Heart left ventricle (tissue), 16 donors: Measurements from ENCODE around the gene TMEM120A. TPM values are rescaled to one million over a fixed set of nuclear protein-coding genes. Genes with fewer than 3 reads are reported as not detected.

Source experiments
- ATAC-seq, 4 donors: fragments of 200-7000 bp; cut with Tn5 transposase; one replicate each; pipeline ENCODE4 v1.9.1; 2020 to 2022; ENCODE audit warnings: moderate library complexity in 4 of 4, mild to moderate bottlenecking in 3 of 4, moderate number of reproducible peaks in 1 of 4
- DNase-seq, 5 donors: peaks; one replicate each; pipeline ENCODE4 v3.0.0-alpha.2; 2020
- H3K27ac ChIP-seq, 12 donors: fragments of 200-600 bp; sonication (generic) in 4 of 12; one replicate each; pipeline versions ENCODE4 v1.5.0 to v1.8.0; 2016 to 2022; ENCODE audit warnings: mild to moderate bottlenecking in 2 of 12
- H3K27me3 ChIP-seq, 9 donors: fragments of 200-600 bp; sonication (generic) in 2 of 9; one replicate each; pipeline versions ENCODE4 v1.5.1 to v1.8.0; 2016 to 2022; ENCODE audit warnings: mild to moderate bottlenecking in 3 of 9
- H3K36me3 ChIP-seq, 9 donors: fragments of 200-600 bp; sonication (generic) in 2 of 9; one replicate each; pipeline versions ENCODE4 v1.5.0 to v1.8.0; 2018 to 2022; ENCODE audit warnings: mild to moderate bottlenecking in 2 of 9
- H3K4me1 ChIP-seq, 12 donors: fragments of 200-600 bp; sonication (generic) in 4 of 12; one replicate each; pipeline versions ENCODE4 v1.5.0 to v1.8.0; 2016 to 2022; ENCODE audit warnings: mild to moderate bottlenecking in 3 of 12
- H3K4me3 ChIP-seq, 12 donors: fragments of 200-600 bp; sonication (generic) in 4 of 12; one replicate each; pipeline versions ENCODE4 v1.5.0 to v1.8.0; 2017 to 2022; ENCODE audit warnings: mild to moderate bottlenecking in 9 of 12, moderate library complexity in 4 of 12
- H3K9me3 ChIP-seq, 12 donors: fragments of 200-600 bp; sonication (generic) in 4 of 12; one replicate each; pipeline versions ENCODE4 v1.5.0 to v1.8.0; 2016 to 2022; ENCODE audit warnings: mild to moderate bottlenecking in 1 of 12
- CTCF ChIP-seq, 12 donors: fragments of 200-600 bp; sonication (generic) in 4 of 12; IDR thresholded peaks; one replicate each; pipeline versions ENCODE4 v1.5.0 to v1.8.0; 2018 to 2022; ENCODE audit warnings: antibody characterized with exemption in 12 of 12, mild to moderate bottlenecking in 5 of 12
- POLR2A ChIP-seq, 2 donors: fragments of 450-650 bp; IDR thresholded peaks; one replicate each; pipeline ENCODE4 v1.6.1; 2017; ENCODE audit warnings: antibody characterized with exemption in 2 of 2, mild to moderate bottlenecking in 2 of 2, moderate library complexity in 2 of 2
- WGBS, 4 donors: extraction: QIAGEN DNeasy Blood & Tissue Kit in 2 of 4; methylation state at CpG; one replicate each; pipeline versions ENCODE4 v1.1.5 to v1.1.7; 2013 to 2018; 5-methylcytosine and 5-hydroxymethylcytosine counted together
- intact Hi-C, 10 donors: fragments of 100-400 bp; cut with DNase I; formaldehyde crosslinking; loops; one replicate each; pipeline versions ENCODE4 v1.11.1 to v1.14.2; 2022
- polyA plus RNA-seq, 2 donors: library from polyadenylated mRNA; stranded (reverse); fragments of 200-250 nt; gene quantifications; one replicate each; pipeline ENCODE4 v1.2.3, GENCODE V29; 2013
- total RNA-seq, 9 donors: library from RNA; depleted of rRNA in 2 of 9; stranded (reverse); fragments of >200 nt in 2 of 9; fragmentation: NEBNext Ultra II Directional in 3 of 9; extraction: Animal tissue kit (Norgen Biotek cat#: 25700) in 3 of 9; gene quantifications; one replicate each; pipeline versions ENCODE4 v1.1.0 to v1.2.4, GENCODE V29; 2016 to 2023
- donor health status: ischemic (EF 13 %, LVEDD 7.1; RV severe dilation, severe dysfunction).
- donor health status: healthy with polysubstance abuse.
- donor health status: DM: no; HTN: yes; CAD: no.
- donor health status: DM: no; HTN: no; CAD: no.
- donor health status: ischemic (EF 25% LVEDD 6.9; RV normal size, moderate dysfunction).
- donor health status: ischemic (EF 25% LVEDD 5.7; RV mildly dilated, moderate dysfunction).
- donor health status: healthy.
- donor health status: DM: yes; HTN: yes; CAD: no.
- donor health status: ischemic (EF 35%, LVEDD 5.7; RV mildly dilated, moderate dysfunction).
- donor health status: nonischemic (EF 11% LVEDD 7.7; RV severe dilation, severe dysfunction).
- donor health status: DM: yes; HTN: yes; CAD: no.
- donor health status: PGD.
- donor health status: ischemic (EF 29% LVEDD 5.4; RV normal size, mild dysfunction).
- donor health status: nonischemic (EF 23%, LVEDD 6.1; RV moderate dilation, normal function).

The TMEM120A gene
- total and polyA plus RNA-seq, 11 donors, result 63.8 to 181 (median 130) TPM

- Histone ChIP-seq H3K4me3 (no peak overlapping the region), H3K36me3 (peaks cover 0 to 75% (median 49%) of the 10 kb centered on the region in 9 donors), H3K4me1 (peaks cover 0 to 38% (median 23%) of the 10 kb centered on the region in 12 donors), H3K27ac (no peak overlapping the region), H3K9me3 (no peaks in the 10 kb centered on the region), H3K27me3 (no peaks in the 10 kb centered on the region)
- DNase-seq, result peak in 1 of 5 donors; percentile 11
- no peak for TF ChIP-seq POLR2A (IDR thresholded peaks at IDR 0.05)
- TF ChIP-seq CTCF (IDR thresholded peaks at IDR 0.05), result no peak
- WGBS, 4 donors, result 91 to 95% (median 93%) methylated on average over 9 of the region's 9 CpGs
- intact Hi-C loops, result loop anchor here in 2 of 10 donors (5.0 to 10.0 kb wide), 2 partner anchors 37 to 56 kb away; no protein-coding TSS in a partner anchor
- no peak for ATAC-seq
Measured at GRCh38 chr7:75958802-75959543, 35.4 kb downstream of the TMEM120A start.

DNA sequence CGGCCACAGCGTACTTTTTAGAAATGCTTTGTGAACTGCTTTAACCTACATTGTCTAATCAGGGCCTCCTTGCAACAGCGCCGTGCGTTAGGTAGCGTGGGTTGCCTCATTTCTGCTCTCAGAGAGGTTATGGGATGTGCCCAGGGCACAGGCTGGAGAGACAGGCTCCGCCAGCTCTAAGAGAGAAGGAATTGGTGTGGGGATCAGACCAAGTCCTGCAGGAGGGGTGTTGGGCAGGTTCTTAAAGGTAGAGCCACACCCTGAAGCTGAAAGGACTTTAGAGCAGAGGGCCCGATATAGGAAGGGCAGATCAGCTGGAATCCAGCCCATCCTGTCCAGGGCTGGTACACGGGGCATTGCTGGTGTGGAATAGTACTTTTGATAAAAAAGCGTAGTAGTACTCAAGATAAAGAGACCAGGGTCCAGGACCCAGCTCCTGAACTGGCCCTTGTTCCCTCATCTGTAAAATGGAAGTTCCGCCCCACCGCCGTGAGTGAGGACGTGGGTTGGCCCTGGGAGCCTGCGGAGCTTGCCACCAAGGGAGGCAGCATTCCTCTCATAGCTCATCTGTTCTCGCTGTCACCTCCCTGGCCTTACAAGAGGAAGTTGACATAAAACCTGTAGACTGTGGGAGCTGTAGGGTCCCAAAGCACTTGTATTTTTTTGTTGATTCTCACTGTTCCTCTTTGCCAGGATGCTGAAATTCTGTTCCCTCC is 37.2 kb downstream of the TMEM120A start:
- intact Hi-C loops, result loop anchor here in 2 of 10 donors (5.0 to 10.0 kb wide), 2 partner anchors 35 to 58 kb away; no protein-coding TSS in a partner anchor
- DNase-seq, result peak in 1 of 5 donors; percentile 26
- peak in 3 of 4 donors; percentile 23 to 41 (median 26) for ATAC-seq

DNA sequence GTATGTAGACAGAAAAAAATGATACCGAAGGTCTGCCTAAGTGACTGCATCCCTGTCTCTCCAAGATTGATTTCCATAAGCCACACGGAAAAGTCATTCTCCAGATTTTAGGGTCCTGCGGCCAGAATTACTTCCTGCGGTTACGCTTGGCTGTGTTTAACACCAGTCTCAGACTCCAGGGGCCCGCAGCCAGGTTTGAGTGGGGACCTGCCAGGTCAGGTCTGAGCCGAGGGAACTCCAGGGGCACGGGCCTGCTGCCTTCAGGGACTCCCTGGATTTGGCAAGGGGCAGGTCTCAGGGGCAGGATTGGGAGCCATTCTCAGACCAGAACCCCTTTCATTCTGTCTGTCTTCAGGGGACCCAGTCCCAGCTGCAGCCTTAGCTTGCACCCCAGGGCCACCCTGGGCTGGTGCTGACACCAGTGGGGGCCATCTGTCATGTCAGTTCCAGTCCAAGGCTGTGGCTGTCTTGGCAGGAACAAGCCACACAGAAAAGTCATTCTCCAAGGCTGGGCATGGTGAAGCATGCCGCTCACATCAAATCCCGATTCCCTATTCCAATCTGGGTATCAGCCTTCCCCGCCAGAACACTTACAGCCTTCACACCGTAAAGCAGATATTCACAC is 39.0 kb downstream of the TMEM120A start:
- H3K27me3 ChIP-seq, result no peaks in the 10 kb centered on the region
- no peak overlapping the region for H3K4me3 ChIP-seq
- H3K36me3 ChIP-seq, result peaks cover 0 to 70% (median 50%) of the 10 kb centered on the region in 9 donors
- DNase-seq (peak in 1 of 5 donors; percentile 22), ATAC-seq (no peak)
- no peaks in the 10 kb centered on the region for H3K9me3 ChIP-seq
- 94 to 96% (median 96%) methylated on average over 11 to 12 of the region's 12 CpGs for WGBS, 4 donors
- peaks cover 0 to 27% (median 12%) of the 10 kb centered on the region in 12 donors for H3K4me1 ChIP-seq
- H3K27ac ChIP-seq, result no peak overlapping the region
- intact Hi-C loops, result loop anchor here in 2 of 10 donors (5.0 to 10.0 kb wide), 2 partner anchors 33 to 59 kb away; no protein-coding TSS in a partner anchor
- no peak for TF ChIP-seq POLR2A (IDR thresholded peaks at IDR 0.05)
- TF ChIP-seq CTCF (IDR thresholded peaks at IDR 0.05), result no peak

More for the DNA sequence above, 37.2 kb downstream of the TMEM120A start:
- no peaks in the 10 kb centered on the region for H3K27me3 ChIP-seq
- H3K36me3 ChIP-seq, result peaks cover 0 to 77% (median 51%) of the 10 kb centered on the region in 9 donors
- no peak overlapping the region for H3K27ac ChIP-seq
- peaks cover 0 to 21% (median 7%) of the 10 kb centered on the region in 12 donors for H3K4me1 ChIP-seq
- WGBS, 4 donors, result 72 to 83% (median 77%) methylated on average over 16 of the region's 16 CpGs
- H3K9me3 ChIP-seq, result no peaks in the 10 kb centered on the region
- TF ChIP-seq POLR2A (IDR thresholded peaks at IDR 0.05), result no peak
- no peak for TF ChIP-seq CTCF (IDR thresholded peaks at IDR 0.05)
- no peak overlapping the region for H3K4me3 ChIP-seq
